ENCODE measurements around the gene RUVBL1.

DNA sequence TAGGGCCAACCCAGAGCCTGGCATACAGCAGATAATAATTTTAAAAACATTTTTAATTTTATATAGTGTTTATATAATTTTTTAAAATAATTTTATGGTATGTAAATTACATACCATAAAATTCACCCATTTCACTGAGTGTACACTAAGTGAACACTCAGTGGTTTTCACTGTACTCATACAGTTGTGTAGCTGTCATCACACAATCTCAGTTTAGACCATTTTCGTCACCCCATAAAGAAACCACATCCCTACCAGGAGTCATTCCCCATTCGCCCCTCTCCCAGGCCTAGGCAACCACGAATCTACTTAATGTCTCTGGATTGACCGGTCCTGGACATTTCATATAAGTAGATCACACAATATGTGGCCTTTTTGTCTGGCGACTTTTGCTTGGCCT lies 39.8 kb upstream of the RUVBL1 start:
- TF ChIP-seq POLR2A (IDR thresholded peaks at IDR 0.05; ENCODE audit: low read depth, low read length) = no peak
- no peak for TF ChIP-seq POLR2AphosphoS5 (IDR thresholded peaks at IDR 0.05; ENCODE audit: low read depth, low read length)
- no peak for TF ChIP-seq TAF1 (IDR thresholded peaks at IDR 0.05; ENCODE audit: borderline replicate concordance, low read depth, low read length)

Measured in GM12892 (cell line).